ENCODE data around the gene NBEAL2.

NBEAL2 gene

DNA sequence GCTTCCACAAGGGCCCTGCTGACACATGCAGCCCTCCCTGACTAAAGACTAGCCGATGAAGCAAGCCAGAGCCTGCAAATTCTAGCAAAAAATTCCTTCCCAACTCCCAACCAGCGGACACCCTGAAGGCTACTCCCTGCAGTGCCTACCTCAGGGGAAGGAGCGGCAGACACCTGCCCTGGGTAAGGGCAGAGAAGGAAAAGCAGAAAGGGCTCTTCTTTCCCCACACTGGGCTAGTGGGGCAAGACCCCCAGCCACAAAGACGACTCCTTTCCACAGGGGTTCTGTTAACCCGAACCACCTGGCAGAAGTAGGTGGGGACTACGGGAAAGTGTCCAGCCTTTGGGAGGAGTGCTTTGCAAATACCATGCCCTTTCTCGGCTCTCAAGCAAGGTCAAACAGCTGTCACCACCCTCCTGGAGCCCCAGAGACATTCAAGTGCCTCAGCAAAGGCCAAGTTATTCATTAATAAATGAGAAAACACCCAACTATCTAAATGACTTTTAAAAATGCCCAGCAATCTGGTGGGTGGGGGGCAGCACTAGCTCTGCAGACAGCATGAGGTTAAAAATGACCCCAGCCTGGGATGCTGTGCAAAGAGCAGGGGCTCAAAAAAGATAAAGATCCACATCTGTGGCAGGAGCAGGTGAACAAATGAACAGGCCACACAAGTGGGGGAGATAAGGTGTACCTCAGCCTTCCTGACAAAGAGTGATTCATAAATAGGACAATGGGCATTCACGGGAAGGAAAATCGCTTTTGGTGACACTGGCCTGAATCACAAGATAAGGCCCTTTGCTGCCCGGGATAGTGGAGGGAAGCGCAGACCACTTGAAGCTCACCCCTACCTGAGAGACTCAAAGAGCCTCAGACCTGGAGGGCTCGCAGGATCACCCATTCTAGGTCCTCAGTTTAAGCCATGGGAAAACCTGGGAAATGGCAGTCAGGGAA, 36.0 kb upstream of the NBEAL2 start:
- DNase-seq (ENCODE audit: low read depth in 2 of 2) = no peak

DNA sequence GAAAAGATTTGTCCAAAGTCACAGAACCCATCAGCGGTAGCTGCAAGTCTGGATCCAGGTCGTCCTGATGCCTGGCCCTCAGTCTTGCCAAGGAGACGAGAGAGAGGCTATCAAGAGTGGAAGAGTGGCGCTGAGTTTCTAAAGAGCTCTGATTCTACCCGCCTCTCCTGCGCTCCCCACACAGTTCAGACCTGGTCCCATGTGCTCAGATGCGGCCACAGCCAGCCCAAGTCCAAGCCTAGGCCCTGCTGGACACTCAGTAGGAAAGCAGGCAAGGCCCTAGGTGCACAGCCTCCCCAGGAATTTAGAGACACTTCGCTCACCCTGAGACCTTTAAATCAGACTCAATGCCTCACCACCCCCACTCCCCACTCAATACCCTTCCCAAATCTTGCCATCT, 35.3 kb upstream of the NBEAL2 start:
- DNase-seq (ENCODE audit: low read depth in 2 of 2) = no peak

DNA sequence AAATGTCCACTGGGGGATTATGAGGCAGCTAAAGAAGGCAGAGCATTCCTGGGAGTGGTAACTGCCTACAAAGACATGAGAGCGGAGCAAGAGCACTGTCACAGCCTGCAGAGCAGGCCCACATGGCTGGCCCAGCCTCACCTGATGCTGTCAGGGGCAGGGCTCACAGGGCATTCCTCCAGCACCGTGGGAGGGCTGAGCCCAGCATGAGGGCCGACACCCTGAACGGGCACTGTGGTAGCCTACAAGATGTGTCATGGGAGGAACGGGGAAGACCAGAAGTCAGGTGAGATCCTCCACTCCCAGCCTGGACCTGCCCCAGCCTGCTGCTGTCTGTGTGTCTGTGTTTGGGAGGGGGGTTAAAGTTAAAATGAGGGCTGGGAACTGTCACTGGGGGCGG, 33.0 kb upstream of the NBEAL2 start:
- DNase-seq (ENCODE audit: low read depth in 2 of 2) = no peak

DNA sequence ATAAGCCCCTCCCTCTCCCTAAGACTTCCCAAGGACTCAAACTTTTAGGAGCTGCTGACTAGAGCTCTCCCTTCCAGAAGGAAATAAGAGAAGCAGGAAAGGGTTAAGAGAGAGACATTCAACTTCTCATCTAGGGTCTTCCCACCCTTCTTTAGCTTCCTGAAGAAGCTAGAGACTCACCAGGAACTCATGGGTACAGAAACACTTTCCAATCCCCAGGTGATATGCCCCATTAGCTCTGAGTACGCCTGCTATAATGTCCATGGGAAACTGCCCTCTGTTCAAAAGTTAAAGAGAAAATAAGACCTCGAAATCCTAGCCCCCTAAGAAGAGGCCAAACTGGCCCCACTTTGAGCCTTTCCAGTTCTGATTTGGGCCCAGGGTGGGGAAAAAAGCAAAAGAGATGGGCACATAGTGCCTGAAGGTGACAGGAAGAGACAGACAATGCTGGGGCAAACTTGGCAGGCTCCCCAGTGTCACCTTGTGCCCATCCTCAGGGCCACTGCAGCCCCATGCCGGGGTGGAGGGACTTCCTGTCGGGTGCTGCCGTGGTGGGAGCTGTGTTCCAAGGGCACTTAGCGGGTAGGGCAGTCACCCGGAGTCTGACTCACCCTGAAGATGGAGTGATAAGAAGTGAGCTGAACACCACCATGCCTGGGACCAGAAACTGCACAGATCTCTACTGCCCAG, 32.5 kb upstream of the NBEAL2 start:
- peak; percentile 47 to 61 for DNase-seq (ENCODE audit: low read depth in 2 of 2)

DNA sequence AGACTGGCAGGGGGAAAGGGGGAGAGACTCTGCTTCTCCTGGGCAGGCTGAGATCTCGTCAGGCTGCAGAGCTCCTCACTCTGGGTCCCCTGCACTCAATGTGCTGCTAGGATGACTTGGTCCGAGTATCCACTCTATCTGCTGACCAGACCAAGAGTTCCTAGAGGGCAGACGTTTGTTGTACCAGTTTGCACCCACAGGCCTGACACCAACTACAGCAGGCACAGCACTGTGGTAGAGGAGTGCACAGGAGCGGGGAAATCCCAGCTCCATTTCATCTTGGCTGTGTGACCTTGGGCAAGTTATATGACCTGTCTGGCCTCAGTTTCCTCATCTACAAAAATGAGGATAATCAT, 31.9 kb upstream of the NBEAL2 start:
- DNase-seq (ENCODE audit: low read depth in 2 of 2) = no peak

DNA sequence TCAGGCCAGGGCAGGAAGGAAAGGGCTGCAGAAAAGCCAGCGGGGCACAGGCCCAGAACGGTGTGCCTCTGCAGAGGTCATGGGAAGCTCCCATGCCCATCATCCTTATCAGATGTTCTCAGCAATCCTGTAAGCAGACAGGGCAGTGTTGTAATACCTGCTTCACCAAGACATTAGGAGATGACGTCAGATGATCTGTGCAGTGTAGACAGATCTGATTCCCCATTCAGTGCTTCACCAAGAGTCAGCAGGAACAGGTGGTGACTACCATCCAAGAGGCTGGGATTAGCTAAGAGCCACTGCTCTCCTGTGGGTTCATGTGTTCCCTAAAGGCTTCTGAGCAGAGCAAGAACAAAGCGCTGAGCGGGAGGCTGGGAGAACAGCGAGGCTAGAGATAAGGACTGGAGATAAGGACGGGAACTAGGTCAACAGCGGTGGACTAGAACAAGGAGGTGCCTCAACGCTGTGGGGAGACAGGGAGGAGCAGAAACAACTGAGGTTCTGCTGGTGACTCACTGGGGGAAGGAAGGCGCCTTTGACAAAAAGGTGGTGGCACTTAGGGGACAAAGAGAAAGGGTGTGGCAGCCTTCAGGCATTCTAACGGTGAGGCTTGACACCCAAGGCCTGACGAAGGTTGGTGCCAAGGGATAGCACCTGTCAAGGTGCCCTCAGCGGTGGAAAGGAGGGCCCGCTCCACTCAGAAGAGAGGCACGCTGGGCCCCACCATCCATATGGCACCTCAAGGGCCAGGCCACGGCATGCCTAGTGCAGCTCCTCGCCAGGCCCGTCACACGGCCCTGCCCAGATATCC, 31.3 kb upstream of the NBEAL2 start:
- DNase-seq (ENCODE audit: low read depth in 2 of 2) = peak; percentile 40 to 52

DNA sequence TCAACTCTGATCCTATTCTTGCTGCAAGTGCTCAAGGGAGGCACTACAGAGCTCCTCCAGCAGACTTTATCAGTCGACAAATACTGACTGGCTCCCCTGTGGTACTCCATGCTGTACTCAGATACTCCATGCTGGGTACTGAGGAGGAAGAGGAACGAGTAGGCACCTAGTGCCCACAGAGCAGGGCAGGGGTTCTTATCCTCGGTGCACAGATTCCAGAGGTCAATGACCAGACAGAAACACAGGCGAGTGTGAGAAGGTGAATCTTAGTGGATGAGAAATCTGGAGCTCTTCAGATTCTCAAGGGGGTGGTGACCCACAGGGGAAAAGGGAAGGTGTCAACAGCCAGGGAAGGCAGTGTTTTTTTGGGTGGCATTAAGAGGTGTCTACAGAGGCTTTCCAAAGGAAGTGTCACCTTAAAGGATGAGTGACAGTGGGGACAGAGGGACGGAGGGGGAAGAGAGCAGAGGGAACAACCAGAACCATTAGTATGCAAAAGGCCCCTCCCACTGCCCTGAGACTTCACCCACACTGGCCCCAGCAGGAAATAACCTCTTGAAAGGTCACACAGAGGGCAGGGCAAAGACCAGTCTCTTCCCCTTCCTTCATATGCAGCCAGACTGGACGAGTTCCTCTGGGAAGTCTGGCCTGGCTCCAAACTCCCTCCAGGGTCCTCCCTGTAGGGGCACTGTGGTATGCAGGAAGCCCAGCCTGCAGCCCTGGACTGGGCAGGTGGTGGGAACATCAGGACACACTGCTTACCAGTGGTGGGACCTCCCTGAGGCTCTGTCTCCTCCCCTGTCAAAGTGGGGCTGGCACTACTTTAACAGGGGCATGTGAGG, 30.4 kb upstream of the NBEAL2 start:
- DNase-seq (ENCODE audit: low read depth in 2 of 2) = no peak

DNA sequence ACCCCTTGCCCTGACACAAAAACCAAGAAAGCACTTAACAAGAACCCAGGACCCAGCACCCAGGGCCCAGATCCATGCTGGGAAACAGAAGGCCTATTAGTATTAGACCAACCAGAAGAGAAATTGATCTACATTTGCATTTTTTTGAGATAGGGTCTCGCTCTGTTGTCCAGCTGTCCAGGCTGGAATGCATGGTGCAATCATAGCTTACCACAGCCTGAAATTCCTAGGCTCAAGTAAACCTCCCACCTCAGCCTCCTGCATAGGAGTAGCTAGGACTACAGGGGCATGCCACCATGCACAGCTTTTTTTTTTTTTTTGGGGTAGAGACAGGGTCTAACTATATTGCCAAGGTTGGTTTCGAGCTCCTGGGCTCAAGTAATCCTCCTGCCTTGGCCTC, 29.3 kb upstream of the NBEAL2 start:
- no peak for DNase-seq (ENCODE audit: low read depth in 2 of 2)

DNA sequence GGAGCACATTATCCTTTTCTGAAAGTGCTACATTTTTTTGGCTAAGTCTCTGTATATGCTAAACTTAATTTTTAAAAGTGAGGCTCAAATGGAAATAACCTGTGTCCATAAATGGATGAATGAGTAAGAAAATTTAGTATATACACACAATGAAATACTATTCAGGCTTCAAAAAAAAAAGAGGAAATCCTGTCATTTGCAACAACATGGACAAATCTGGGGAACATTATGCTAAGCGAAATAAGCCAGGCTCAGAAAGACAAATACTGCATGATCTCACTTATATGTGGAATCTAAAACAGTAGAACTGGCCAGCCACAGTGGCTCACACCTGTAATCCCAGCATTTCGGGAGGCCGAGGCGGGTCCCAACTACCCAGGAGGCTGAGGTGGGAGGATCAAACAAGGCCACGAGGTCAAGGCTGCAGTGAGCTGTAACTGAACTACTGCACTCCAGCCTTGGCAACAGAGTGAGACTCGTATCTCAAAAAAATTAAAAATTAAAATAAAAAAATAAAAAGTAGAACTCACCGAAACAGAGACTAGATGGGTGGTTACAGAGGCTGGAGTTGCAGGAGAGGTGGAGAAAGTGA, 28.7 kb upstream of the NBEAL2 start:
- no peak for DNase-seq (ENCODE audit: low read depth in 2 of 2)

DNA sequence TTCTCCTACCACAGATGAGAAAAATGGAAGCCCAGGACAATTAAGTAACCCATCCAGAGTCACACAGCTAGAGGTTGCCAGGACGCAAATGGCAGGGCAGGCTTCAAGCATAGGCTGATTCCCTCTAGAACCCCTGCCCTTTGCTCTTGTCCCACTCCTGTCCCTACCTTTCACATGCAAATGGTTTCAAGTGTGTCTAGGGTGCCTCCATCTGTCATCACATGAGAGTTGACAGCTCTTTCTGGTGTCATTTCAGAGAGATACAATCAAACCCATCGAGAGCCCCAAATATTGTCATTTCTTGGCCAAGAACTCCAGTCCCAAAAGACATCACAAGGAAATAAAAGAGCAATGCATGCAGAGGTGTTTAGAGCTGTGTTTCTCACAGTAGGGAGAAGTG, 26.7 kb upstream of the NBEAL2 start:
- no peak for DNase-seq (ENCODE audit: low read depth in 2 of 2)

DNA sequence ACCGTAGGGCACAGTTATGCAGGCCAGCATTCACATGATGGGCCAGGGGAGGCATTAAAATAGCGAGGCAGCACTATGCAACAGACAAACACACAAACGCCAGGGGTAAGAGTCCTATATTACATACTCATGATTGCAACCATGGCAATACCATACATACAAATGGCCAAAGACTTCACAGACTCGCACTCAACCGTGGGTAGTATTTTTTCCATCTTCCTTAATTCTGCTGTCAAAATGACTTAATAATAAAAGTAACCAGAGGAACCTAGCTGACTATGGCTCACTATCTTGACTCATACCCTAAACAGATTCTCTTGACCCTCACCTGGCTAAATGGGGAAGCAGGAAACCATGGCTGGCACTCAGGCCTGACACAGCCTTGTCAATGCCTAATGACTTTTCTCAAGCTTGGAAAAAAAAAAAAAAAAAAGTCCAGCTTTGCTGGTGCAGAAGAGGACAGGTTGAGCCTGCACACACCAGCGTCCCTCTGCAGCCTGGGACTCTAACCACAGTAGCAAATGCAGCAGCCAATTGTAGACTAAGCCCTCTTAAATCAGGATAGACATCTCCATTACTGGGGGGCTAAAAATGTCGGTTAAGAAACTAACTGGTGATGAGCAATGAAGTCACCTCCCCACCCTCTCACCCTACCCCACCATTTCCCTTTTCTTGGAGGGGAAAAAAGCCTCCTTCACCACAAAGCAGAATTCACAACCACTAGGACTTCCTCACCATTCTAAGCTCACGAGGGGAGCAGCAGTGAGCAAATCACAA, 26.0 kb upstream of the NBEAL2 start:
- DNase-seq (ENCODE audit: low read depth in 2 of 2) = no peak

DNA sequence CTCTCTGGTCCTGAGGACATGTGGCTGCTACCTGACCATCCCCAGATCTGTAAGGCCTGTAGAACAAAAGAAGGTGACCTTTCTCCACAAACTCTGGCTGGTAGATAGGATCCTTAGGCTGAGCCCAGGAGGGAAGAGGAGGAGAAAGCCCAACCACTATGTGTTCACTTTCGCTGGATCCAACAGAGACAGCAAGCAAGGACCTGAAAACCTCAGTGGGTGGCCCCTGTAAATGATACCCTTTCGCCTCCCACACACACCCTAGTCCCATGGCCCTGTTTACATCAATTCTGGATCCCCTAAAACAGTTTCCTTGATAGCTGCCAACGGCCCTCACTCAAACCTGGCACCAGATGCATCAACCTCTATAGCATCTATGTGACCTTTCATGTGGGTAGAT, 25.3 kb upstream of the NBEAL2 start:
- no peak for DNase-seq (ENCODE audit: low read depth in 2 of 2)

DNA sequence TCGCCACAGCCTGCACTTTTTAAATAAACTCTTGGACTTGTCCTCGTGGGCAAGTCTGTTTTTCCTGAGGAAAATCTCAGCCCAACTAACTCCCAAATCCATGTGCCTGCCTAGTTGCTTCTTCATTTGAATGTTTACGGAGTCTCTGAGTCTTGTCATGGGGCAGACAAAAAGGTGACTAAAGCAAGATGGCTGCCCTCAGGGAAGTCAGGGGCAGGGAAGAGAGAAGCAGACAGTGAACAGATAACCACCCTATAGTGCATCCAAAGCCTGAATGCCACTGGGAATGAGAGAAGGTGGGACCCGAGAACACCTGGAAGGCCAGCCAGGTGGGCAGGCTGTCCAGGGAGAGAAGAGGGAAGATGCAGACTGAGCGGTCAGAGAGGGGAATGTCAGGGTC, 24.3 kb upstream of the NBEAL2 start:
- no peak for DNase-seq (ENCODE audit: low read depth in 2 of 2)

DNA sequence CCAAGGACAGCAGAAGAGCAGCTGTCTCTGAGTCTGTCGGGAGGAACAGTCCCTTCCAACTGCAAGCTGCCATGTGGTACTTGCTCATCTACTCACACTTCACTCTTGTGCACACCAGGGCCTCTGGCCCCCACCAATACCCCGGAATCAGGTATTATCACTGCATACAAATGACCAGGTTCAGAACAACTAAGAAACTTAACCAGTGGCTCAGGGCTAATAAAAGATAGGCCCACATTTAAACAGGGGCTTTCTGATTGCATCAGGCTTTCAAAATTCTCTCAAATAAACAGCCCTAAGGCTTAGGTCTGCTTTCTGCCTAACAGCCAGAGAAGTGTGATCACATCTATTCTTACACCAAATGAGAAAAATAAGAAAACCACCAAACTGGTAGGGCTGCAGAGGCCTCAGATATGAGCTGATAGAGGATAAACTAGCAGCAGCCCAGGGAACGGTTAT, 23.6 kb upstream of the NBEAL2 start:
- DNase-seq (ENCODE audit: low read depth in 2 of 2) = no peak

DNA sequence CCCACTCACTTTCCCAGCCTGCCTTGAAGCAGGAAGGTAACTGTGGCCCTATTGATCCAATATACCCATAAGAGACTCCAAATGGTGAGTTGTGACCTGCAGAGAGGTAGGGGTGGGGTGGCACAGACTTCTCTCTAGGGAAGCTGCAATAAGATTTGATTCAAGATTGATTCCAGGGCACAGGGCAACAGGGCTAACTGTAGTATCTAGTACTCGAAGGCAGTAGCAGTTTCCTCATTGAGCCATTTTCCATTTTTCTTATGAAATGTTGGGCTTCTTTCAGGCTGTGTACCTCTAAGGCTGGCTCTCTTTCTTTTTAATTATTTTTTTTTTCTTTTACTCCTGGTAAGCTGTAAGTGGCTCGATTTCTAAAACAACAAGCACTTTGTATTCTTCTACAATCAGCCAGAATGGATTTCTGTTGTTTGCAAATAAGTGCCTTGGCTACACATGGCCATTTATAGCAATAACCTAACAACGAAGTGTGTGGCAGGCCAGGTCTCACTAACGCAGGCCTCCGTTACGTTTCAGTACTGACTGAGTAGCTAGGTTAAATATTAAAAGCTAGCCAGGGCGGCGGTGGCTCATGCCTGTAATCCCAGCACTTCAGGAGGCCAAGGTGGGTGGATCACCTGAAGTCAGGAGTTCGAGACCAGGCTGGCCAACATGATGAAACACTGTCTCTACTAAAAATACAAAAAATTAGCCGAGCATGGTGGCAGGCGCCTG, 22.2 kb upstream of the NBEAL2 start:
- DNase-seq (ENCODE audit: low read depth in 2 of 2) = no peak

DNA sequence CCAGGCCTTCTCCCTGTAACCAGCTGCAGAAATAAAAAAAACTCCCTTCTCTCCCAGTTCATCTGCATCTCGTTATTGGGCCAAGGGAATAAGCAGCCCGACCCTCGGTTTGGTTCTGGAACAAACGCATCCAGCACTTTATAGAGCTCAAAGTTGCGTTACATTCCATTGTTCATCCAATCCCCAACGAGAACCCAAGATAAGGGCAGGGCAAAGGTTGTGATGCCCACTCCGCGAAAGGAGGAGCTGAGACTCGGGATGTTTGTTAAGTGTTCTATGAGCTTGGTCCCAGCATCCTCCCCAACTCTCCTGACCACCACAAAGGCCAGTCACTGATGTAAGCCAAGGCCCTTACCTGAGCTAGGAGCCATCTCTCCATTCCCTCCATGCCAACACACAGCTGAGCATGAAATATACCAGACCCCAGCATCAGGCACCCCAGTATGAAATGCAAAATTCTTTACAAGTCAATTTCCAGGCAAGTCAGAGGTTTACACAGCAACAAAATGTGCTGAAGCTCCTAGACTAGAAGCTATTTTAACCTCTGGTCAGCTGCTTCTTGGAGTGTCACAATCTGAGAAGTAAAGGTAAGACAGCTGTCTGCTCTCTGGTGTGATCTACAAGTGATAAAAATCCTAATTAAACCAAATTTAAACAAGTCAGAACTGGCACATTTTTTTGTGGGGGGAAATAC, 20.9 kb upstream of the NBEAL2 start:
- DNase-seq (ENCODE audit: low read depth in 2 of 2) = no peak

DNA sequence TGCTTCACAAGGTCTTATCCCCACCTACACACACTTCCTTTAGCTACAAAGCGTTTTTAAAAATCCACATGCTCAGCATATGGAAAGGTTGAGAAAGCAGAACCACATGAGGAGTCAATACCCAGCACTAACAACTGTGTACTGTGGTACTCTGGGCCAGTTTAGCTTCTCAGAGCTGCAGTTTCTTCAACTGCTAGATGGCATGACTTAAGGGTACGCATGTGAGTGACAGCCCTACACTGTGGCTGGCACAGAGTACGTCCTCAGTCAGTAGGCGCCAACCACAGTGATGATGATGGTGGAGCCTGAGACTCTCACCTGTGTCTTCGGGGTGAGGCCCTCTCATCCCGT, 20.3 kb upstream of the NBEAL2 start:
- peak in 1 of 2 donors; percentile 39 for DNase-seq (ENCODE audit: low read depth in 2 of 2)

DNA sequence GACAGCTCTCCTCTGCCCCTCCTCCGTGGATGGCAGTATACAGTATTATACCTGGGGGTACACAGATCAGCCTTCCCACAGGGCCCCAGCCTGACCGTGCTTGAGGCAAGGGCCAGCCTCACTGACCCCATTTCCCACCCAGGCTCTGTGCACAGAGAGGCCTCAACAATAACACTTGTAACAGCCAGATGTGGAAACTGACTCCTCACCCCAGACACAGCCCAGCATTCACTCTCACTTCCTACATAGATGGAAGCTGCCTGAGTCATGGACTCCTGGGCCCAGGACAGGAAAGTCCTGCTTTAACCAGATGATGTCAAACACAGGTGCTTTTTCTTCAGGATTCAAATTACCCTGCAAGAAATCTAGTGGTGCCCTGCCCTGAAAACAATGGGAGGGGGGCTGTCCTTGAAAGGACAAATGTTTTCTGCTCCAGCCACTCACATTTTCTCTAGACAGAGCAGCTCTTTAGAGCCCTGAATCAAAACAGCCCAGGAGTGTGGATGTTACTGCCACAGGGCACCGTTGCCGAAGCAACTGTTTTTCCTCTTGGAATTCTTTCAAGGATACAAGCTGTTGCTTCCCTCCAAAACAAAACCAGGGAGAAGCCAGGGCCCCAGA, 19.3 kb upstream of the NBEAL2 start:
- DNase-seq (ENCODE audit: low read depth in 2 of 2) = no peak

DNA sequence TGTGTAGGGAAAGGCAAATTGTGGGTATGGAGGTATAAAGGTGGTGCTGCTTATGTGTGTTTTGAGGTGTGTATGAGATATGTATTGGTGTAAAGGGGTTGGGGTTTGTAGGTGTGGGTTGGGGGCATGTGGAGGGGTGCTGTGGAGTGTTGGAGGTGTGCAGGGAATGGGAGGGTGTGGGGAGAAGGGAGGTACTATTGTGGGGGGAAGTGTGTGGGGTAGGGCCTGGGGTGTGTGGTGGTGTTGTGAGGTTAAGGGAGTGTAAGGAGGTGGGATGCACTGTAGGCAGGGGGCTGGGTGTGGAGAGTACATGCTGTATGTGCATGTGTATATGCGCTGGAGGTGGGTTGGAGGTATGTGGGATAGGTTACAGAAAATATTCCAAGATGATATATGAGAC, 18.6 kb upstream of the NBEAL2 start:
- no peak for DNase-seq (ENCODE audit: low read depth in 2 of 2)

Measured in stimulated activated CD4-positive, alpha-beta T cell treated with anti-CD3 and anti-CD28 coated beads, Interleukin-15, amount 100 ng/mL, for 48 hours (primary cell).